ENCODE data around the gene LRRC49.

The LRRC49 gene

DNA sequence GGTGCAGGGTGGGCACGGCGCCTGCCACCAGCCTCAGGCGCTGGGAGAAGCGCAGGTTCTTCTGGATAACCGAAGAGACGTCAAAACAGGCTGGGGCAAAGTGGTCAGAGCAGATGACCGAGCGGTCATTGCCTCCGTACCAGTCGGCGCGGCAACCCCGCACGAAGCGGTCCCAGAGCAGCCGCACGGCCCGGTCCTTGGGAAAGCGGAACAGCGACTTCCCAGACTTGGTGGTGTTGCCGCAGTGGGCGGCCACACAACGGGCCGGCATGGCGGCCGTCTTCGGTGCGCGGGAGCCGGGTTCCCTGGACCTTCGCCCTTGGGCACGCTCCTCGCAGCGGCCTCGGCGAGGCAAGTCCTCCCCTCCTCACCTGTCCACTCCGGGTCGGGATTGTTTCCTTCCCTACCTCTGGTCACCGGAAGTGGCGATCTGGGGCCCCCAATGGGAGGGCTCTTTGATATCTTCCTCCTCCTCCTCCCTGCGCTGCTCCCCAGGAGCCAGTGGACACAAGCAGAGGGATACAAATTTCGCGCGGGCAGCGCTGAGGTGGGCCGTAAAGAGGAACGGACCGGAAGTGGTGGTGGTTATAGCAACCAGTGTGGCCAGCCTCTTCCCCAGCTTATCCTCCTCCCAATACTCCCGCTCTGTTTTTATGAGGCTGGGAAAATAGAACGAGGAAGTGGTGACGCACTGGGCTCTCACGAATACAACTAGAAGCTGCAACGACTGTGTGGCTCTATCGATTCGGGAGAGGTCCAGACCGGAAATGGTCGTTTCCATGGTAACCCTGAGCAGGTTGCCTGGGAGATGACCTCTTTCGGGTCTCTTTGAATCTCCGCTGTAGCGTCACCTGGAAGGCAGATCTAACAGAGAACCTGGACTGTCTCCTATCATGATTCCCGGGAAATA is at the start of gene LRRC49, which contains the start of gene THAP10:
Gene LRRC49 (plus strand): TSS at position 825 of the 910 bp plus-strand sequence. CDS start 69 bp downstream, at position 894.
Gene THAP10 (minus strand): TSS at position 432 of the 910 bp plus-strand sequence. CDS start 161 bp downstream, at position 271.
- TF ChIP-seq CTCF (IDR thresholded peaks at IDR 0.05): no peak

GRCh38 chr15:70845602-70846360 is 46.8 kb upstream of the LRRC49 start:
- no peak for TF ChIP-seq CTCF (IDR thresholded peaks at IDR 0.05)

- TF ChIP-seq CTCF (IDR thresholded peaks at IDR 0.05): no peak
Measured at GRCh38 chr15:70851889-70852288, 40.7 kb upstream of the LRRC49 start.

GRCh38 chr15:70852501-70853317 is 39.9 kb upstream of the LRRC49 start:
- no peak for TF ChIP-seq CTCF (IDR thresholded peaks at IDR 0.05)

GRCh38 chr15:70853318-70853972 is 39.2 kb upstream of the LRRC49 start:
- no peak for TF ChIP-seq CTCF (IDR thresholded peaks at IDR 0.05)

DNA sequence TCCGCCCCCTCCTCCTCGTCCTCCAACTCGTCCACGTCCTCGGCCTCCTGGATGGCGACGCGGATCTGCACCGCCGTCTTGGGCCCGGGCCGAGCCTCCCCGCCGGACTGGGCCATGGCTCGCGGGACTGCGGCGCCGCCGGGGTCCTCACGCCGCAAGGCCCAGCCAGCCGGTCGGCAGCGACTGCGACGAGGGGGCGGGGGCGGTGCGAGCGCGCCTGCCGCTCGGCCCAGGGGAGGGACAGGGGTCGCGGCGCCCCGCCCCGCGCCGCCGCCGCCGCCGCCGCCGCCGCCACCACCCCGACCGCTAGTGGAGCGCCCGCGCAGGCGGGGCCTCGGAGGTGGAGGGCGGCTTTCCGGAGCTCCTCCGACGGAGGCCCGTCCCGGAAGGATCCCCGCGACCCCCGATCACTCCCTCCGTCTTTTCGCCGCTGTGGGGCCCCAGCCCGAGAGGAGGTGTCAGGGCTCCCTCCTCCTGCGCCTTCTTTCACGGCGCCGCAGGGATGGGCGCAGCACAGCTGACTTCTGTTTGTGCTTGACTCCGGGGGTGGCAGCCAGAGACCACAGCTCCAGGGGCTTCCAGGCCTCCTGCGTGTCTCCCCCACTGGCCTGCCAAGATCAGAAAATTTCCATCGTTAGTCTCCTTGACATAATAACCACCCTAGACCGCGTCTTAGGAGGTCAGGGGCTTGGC is 38.5 kb upstream of the LRRC49 start, which contains the start of gene LARP6:
Gene LARP6 (minus strand): TSS at position 185 of the 693 bp plus-strand sequence. CDS start 69 bp downstream, at position 116.
- no peak for TF ChIP-seq CTCF (IDR thresholded peaks at IDR 0.05)

All from LNCAP (cell line).